Suprapubic skin (tissue), 3 donors: ENCODE measurements around the gene ILDR2.

ENCODE experiments used
- POLR2A ChIP-seq, 2 donors: fragments of 450-650 bp; IDR thresholded peaks; one replicate each; pipeline ENCODE4 v1.6.1; 2017; ENCODE audit warnings: antibody characterized with exemption in 2 of 2, mild to moderate bottlenecking in 2 of 2, moderate library complexity in 2 of 2
- TF ChIP-seq, protein P1 (sequence below), 2 donors: fragments of 200-600 bp in 1 of 2; fragments of 450-650 bp in 1 of 2; sonication (generic) in 1 of 2; IDR thresholded peaks; one replicate each; pipeline ENCODE4 v1.5.1; 2016 to 2019; ENCODE audit warnings: antibody characterized with exemption in 2 of 2, mild to moderate bottlenecking in 1 of 2, moderate library complexity in 1 of 2

DNA sequence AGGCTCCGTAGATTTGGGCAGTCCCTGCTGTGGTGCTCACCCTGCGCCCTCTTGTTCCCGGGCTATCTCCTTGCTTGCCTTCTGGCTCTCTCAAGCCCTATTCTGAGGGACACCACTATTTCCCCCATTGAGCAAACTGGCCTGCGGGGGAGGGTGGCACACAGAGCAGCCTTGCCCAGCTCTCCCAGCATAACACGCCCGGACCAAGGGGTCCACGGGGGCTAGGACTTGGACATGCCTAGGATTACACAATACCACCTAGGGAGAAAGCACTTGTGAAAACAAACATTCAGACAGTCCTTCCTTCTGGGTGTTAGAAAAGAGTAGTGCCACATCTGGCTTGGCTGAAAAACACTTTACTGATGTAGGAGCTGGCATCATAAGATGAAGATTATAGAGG lies 106.7 kb downstream of the ILDR2 start:
- TF ChIP-seq POLR2A (IDR thresholded peaks at IDR 0.05) = no peak
- TF ChIP-seq, protein P1, sequence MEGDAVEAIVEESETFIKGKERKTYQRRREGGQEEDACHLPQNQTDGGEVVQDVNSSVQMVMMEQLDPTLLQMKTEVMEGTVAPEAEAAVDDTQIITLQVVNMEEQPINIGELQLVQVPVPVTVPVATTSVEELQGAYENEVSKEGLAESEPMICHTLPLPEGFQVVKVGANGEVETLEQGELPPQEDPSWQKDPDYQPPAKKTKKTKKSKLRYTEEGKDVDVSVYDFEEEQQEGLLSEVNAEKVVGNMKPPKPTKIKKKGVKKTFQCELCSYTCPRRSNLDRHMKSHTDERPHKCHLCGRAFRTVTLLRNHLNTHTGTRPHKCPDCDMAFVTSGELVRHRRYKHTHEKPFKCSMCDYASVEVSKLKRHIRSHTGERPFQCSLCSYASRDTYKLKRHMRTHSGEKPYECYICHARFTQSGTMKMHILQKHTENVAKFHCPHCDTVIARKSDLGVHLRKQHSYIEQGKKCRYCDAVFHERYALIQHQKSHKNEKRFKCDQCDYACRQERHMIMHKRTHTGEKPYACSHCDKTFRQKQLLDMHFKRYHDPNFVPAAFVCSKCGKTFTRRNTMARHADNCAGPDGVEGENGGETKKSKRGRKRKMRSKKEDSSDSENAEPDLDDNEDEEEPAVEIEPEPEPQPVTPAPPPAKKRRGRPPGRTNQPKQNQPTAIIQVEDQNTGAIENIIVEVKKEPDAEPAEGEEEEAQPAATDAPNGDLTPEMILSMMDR (IDR thresholded peaks at IDR 0.05) = no peak
